Measurements from ENCODE around the gene SLC39A9. TPM values are rescaled to one million over a fixed set of nuclear protein-coding genes. Genes with fewer than 3 reads are reported as not detected.

Gene SLC39A9
- total and polyA plus RNA-seq, 4 donors: 28.7 to 140 (median 43.1) TPM

DNA sequence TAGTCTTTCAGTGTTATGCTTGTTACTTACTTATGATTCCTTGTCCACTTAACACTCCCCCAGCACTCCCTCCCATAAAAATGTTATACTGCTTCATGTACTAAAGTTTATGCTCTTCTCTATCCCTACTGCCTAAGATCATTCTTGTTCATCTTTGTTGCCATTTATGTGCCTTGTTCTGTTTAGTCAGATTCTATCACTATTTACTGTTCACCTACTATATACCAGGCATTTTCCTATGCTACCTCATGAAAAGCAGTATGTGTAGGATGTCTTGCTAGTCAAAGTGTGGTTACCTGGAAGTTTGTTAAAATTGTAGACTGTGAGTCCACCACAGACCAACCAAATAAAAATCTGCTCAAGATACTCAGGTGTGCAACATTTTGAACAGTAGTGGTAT is 24.3 kb upstream of the SLC39A9 start:
- H3K9me3 ChIP-seq (ENCODE audit: control insufficient read depth in 4 of 4, low read length in 3 of 4): peaks cover 0 to 2% (median 0%) of the 10 kb centered on the region in 4 donors
- no peaks in the 10 kb centered on the region for H3K27me3 ChIP-seq (ENCODE audit: control insufficient read depth in 4 of 4, insufficient read depth in 4 of 4, low read length in 3 of 4)
- no peak overlapping the region for H3K9ac ChIP-seq (ENCODE audit: low read depth in 1 of 2, low read length in 2 of 2)
- H3K4me3 ChIP-seq (ENCODE audit: low read depth in 1 of 3, low read length in 3 of 3): no peak overlapping the region
- no peak overlapping the region for H3K27ac ChIP-seq (ENCODE audit: low read depth in 1 of 2, low read length in 2 of 2)
- no peak for TF ChIP-seq FOXA2 (IDR thresholded peaks at IDR 0.05)
- no peak for TF ChIP-seq RXRA (IDR thresholded peaks at IDR 0.05)
- TF ChIP-seq, protein P1, sequence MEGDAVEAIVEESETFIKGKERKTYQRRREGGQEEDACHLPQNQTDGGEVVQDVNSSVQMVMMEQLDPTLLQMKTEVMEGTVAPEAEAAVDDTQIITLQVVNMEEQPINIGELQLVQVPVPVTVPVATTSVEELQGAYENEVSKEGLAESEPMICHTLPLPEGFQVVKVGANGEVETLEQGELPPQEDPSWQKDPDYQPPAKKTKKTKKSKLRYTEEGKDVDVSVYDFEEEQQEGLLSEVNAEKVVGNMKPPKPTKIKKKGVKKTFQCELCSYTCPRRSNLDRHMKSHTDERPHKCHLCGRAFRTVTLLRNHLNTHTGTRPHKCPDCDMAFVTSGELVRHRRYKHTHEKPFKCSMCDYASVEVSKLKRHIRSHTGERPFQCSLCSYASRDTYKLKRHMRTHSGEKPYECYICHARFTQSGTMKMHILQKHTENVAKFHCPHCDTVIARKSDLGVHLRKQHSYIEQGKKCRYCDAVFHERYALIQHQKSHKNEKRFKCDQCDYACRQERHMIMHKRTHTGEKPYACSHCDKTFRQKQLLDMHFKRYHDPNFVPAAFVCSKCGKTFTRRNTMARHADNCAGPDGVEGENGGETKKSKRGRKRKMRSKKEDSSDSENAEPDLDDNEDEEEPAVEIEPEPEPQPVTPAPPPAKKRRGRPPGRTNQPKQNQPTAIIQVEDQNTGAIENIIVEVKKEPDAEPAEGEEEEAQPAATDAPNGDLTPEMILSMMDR (IDR thresholded peaks at IDR 0.05; ENCODE audit: low read depth, low read length, missing input control): no peak
- TF ChIP-seq HNF4G (IDR thresholded peaks at IDR 0.05): no peak
- TF ChIP-seq EGR1 (IDR thresholded peaks at IDR 0.05; ENCODE audit: low read depth in 2 of 2): no peak
- TF ChIP-seq ATF3 (IDR thresholded peaks at IDR 0.05): no peak
- TF ChIP-seq YY1 (IDR thresholded peaks at IDR 0.05): no peak
- H3K36me3 ChIP-seq (ENCODE audit: control insufficient read depth in 4 of 4, insufficient read depth in 3 of 4, low read depth in 1 of 4, low read length in 3 of 4): peaks cover 0 to 12% (median 11%) of the 10 kb centered on the region in 4 donors
- no peaks in the 10 kb centered on the region for H3K4me1 ChIP-seq (ENCODE audit: control insufficient read depth in 4 of 4, insufficient read depth in 4 of 4, low read length in 3 of 4)
- no peak for DNase-seq (ENCODE audit: low spot score)

DNA sequence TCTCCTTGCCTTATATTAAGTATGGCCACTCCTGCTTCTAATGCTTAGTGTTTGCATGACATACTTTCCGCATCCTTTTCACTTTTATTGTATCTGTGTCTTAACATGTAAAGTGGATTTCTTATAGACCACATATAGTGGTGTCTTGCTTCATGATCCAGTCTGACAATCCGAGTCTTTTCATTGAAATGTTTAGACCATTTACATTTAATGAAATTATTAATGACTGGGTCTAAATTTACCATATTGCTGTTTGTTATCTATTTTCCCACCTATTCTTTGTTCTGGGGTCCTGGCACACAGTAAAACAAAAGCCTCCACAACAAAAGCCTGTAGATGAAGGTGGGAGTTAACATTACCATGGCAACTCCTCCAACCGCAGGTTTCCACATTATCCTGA is 23.3 kb upstream of the SLC39A9 start:
- DNase-seq (ENCODE audit: low spot score): no peak
- Histone ChIP-seq H3K9ac (ENCODE audit: low read depth in 1 of 2, low read length in 2 of 2) (no peak overlapping the region), H3K36me3 (ENCODE audit: control insufficient read depth in 4 of 4, insufficient read depth in 3 of 4, low read depth in 1 of 4, low read length in 3 of 4) (peaks cover 0 to 22% (median 15%) of the 10 kb centered on the region in 4 donors), H3K4me3 (ENCODE audit: low read depth in 1 of 3, low read length in 3 of 3) (no peak overlapping the region), H3K27ac (ENCODE audit: low read depth in 1 of 2, low read length in 2 of 2) (no peak overlapping the region), H3K27me3 (ENCODE audit: control insufficient read depth in 4 of 4, insufficient read depth in 4 of 4, low read length in 3 of 4) (no peaks in the 10 kb centered on the region), H3K9me3 (ENCODE audit: control insufficient read depth in 4 of 4, low read length in 3 of 4) (peaks cover 0 to 2% (median 0%) of the 10 kb centered on the region in 4 donors), H3K4me1 (ENCODE audit: control insufficient read depth in 4 of 4, insufficient read depth in 4 of 4, low read length in 3 of 4) (no peaks in the 10 kb centered on the region)
- 97% methylated on average over 3 of the region's 3 CpGs for WGBS
- TF ChIP-seq SP1 (IDR thresholded peaks at IDR 0.05) (no peak), TAF1 (conservative IDR thresholded peaks at IDR 0.05) (no peak), JUND (IDR thresholded peaks at IDR 0.05) (no peak), NR2F2 (IDR thresholded peaks at IDR 0.05) (no peak), EGR1 (IDR thresholded peaks at IDR 0.05; ENCODE audit: low read depth in 2 of 2) (no peak), REST (IDR thresholded peaks at IDR 0.05) (no peak), HNF4A (conservative IDR thresholded peaks at IDR 0.05) (no peak), RAD21 (IDR thresholded peaks at IDR 0.05) (no peak), ZBTB33 (IDR thresholded peaks at IDR 0.05) (no peak), HNF4G (IDR thresholded peaks at IDR 0.05) (no peak), YY1 (IDR thresholded peaks at IDR 0.05) (no peak), GABPA (IDR thresholded peaks at IDR 0.05 in 1 of 2, conservative IDR thresholded peaks at IDR 0.05 in 1 of 2) (no peak), ATF3 (IDR thresholded peaks at IDR 0.05) (no peak), FOXA2 (IDR thresholded peaks at IDR 0.05) (no peak), RXRA (IDR thresholded peaks at IDR 0.05) (no peak), FOXA1 (IDR thresholded peaks at IDR 0.05) (no peak)
- TF ChIP-seq, protein P2, sequence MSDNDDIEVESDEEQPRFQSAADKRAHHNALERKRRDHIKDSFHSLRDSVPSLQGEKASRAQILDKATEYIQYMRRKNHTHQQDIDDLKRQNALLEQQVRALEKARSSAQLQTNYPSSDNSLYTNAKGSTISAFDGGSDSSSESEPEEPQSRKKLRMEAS (IDR thresholded peaks at IDR 0.05): no peak
- TF ChIP-seq, protein P1 (IDR thresholded peaks at IDR 0.05; ENCODE audit: low read depth, low read length, missing input control): no peak

Data from liver (tissue), 9 donors.